ENCODE results near the gene WDR93. TPM values are rescaled to one million over a fixed set of nuclear protein-coding genes. Genes with fewer than 3 reads are reported as not detected.

The WDR93 gene
- total and polyA plus RNA-seq, 2 experiments from 2014 or later, result 0.13 TPM; not detected in 1

DNA sequence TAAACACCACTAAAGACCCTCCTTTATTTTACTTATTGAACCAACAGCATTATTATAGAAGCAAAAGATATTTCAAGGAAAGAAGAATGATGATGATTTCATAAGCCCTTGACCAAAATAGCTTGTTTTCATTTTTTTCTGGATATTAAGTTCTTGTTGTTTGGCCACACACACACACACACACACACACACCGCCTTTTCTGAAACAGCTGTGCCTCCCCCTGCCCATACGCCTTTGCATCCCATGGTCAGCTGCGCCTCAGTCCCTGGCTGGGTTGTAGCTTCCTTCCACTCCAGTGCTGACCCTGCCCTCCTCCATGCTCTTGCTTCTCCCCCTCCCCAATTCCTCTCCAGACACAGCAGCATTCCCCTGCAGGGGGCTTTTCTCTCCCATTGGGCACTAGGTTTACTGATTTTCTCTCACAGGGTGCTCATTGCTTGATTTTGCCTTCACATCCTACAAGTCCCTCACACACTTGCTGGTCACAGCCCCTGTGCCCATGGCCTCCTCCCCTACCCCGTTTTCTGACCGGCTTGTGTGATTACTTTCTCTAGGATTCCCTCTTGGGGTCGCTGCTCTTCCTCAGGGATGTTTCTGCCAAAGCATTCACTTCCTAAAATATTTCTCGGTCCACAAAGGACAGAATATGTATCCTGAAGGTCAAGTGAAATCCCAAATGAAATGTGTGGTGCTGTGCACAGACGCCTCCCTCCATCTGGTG lies 42.0 kb downstream of the WDR93 start:
- no peak overlapping the region for H2AFZ ChIP-seq
- H3K27me3 ChIP-seq, result peaks cover 9% of the 10 kb centered on the region
- no peaks in the 10 kb centered on the region for H3K79me2 ChIP-seq
- H3K36me3 ChIP-seq (replicated peaks; ENCODE audit: insufficient read depth, low read depth), result no peaks in the 10 kb centered on the region
- DNase-seq (ENCODE audit: low spot score), result no peak
- no peak overlapping the region for H3K27ac ChIP-seq
- 72% methylated on average over 8 of the region's 8 CpGs for WGBS (ENCODE audit: low lambda C conversion rate, missing lambda C conversion rate)
- no peak overlapping the region for H3K4me2 ChIP-seq
- H3K4me3 ChIP-seq, result no peak overlapping the region
- H3K4me1 ChIP-seq (ENCODE audit: insufficient read depth), result peaks cover 3% of the 10 kb centered on the region
- TF ChIP-seq EZH2phosphoT487 (IDR thresholded peaks at IDR 0.05; ENCODE audit: low read depth, severe bottlenecking, unreplicated experiment), result no peak
- TF ChIP-seq EZH2 (IDR thresholded peaks at IDR 0.05; ENCODE audit: borderline replicate concordance), result no peak
- TF ChIP-seq CTCF (IDR thresholded peaks at IDR 0.05; ENCODE audit: poor library complexity), result no peak
- H3K9me2 ChIP-seq (replicated peaks; ENCODE audit: insufficient read depth), result no peaks in the 10 kb centered on the region
- no peaks in the 10 kb centered on the region for H4K20me1 ChIP-seq (ENCODE audit: insufficient read depth, poor library complexity, severe bottlenecking)
- H3K9me3 ChIP-seq (ENCODE audit: low read depth), result no peaks in the 10 kb centered on the region

DNA sequence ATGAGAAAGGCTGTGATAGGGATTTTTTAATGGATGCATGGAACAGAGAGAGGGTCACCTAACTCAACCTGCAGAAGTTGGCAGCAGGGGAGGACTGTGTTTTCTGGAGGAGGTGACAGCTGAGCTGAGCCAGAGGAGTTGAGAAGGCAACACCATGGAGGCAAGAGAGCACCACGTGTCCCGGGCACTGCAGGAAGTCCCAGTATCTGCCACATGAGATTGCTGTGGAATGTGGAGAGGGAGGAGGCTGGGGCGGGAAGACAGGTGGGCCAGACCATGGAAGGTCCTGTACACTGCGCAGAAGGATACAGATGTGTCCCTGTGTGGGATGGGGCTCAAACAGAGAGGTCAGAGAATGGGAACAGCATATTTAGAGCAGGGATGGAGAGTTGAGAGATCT lies 45.2 kb downstream of the WDR93 start:
- H3K27me3 ChIP-seq, result peaks cover 9% of the 10 kb centered on the region
- TF ChIP-seq EZH2phosphoT487 (IDR thresholded peaks at IDR 0.05; ENCODE audit: low read depth, severe bottlenecking, unreplicated experiment) (no peak), EZH2 (IDR thresholded peaks at IDR 0.05; ENCODE audit: borderline replicate concordance) (no peak), CTCF (IDR thresholded peaks at IDR 0.05; ENCODE audit: poor library complexity) (no peak)
- no peaks in the 10 kb centered on the region for H4K20me1 ChIP-seq (ENCODE audit: insufficient read depth, poor library complexity, severe bottlenecking)
- no peak overlapping the region for H3K4me2 ChIP-seq
- no peak for DNase-seq (ENCODE audit: low spot score)
- H2AFZ ChIP-seq, result no peak overlapping the region
- no peaks in the 10 kb centered on the region for H3K79me2 ChIP-seq
- H3K4me1 ChIP-seq (ENCODE audit: insufficient read depth), result no peaks in the 10 kb centered on the region
- 65% methylated on average over 4 of the region's 4 CpGs for WGBS (ENCODE audit: low lambda C conversion rate, missing lambda C conversion rate)
- no peak overlapping the region for H3K4me3 ChIP-seq
- H3K36me3 ChIP-seq (replicated peaks; ENCODE audit: insufficient read depth, low read depth), result no peaks in the 10 kb centered on the region
- no peak overlapping the region for H3K27ac ChIP-seq
- H3K9me2 ChIP-seq (replicated peaks; ENCODE audit: insufficient read depth), result no peaks in the 10 kb centered on the region
- H3K9me3 ChIP-seq (ENCODE audit: low read depth), result no peaks in the 10 kb centered on the region

GRCh38 chr15:89740137-89740536 lies 49.5 kb downstream of the WDR93 start:
- Histone ChIP-seq H3K79me2 (no peaks in the 10 kb centered on the region), H3K36me3 (replicated peaks; ENCODE audit: insufficient read depth, low read depth) (no peaks in the 10 kb centered on the region), H3K4me1 (ENCODE audit: insufficient read depth) (no peaks in the 10 kb centered on the region), H2AFZ (peak overlapping the region; percentile 73), H3K4me3 (no peak overlapping the region), H3K4me2 (peak overlapping the region; percentile 69), H4K20me1 (ENCODE audit: insufficient read depth, poor library complexity, severe bottlenecking) (no peaks in the 10 kb centered on the region), H3K27me3 (no peaks in the 10 kb centered on the region), H3K27ac (no peak overlapping the region), H3K9me3 (ENCODE audit: low read depth) (no peaks in the 10 kb centered on the region), H3K9me2 (replicated peaks; ENCODE audit: insufficient read depth) (no peaks in the 10 kb centered on the region)
- peak; percentile 85 for DNase-seq (ENCODE audit: low spot score)
- TF ChIP-seq CTCF (IDR thresholded peaks at IDR 0.05; ENCODE audit: poor library complexity) (peak; percentile 83), EZH2 (IDR thresholded peaks at IDR 0.05; ENCODE audit: borderline replicate concordance) (no peak), EZH2phosphoT487 (IDR thresholded peaks at IDR 0.05; ENCODE audit: low read depth, severe bottlenecking, unreplicated experiment) (no peak)
- 5% methylated on average over 8 of the region's 8 CpGs for WGBS (ENCODE audit: low lambda C conversion rate, missing lambda C conversion rate)
